ENCODE data around the gene NFAM1.

Gene NFAM1

GRCh38 chr22:42416671-42417230, 15.5 kb downstream of the NFAM1 start:
- DNase-seq (ENCODE audit: low spot score) (no peak), FAIRE-seq (no peak)

DNA sequence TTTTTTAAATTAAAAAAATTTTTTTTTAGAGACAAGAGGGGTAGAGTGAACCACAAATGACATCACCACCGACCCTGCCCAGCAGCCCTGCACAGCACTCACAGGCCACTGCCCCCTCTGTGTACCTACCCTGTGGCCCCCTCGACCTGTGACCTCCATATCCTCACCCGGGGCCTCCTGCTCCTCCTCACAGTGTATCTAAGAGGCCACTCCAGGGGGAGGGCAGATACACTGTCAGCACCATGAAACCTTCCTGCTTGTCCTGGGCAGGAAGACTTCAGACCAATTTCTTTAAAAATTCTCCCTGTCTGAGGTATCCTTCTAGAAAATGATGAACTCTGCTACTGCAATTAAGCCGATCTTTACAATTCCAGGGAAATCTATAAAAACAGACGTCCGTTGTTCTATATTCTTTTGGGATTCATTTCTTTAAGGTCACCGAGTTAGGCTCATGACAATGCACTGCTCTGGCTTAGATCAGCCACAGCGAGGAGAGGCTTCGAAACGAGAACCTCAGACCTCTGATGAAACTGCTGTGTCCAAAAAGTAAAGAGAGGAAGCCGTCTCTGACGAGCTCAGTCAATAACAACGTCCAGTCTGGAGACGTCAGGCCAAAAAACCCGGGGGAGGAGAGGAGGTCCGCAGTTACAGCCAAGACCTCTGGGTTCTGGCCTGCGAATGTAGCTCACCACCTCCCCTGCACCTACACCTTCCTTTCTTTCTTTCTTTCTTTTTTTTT, 17.5 kb downstream of the NFAM1 start:
- FAIRE-seq (no peak), DNase-seq (ENCODE audit: low spot score) (no peak)

- FAIRE-seq: no peak
- no peak for DNase-seq (ENCODE audit: low spot score)
These were observed 18.2 kb downstream of the NFAM1 start for GRCh38 chr22:42414021-42414420.

DNA sequence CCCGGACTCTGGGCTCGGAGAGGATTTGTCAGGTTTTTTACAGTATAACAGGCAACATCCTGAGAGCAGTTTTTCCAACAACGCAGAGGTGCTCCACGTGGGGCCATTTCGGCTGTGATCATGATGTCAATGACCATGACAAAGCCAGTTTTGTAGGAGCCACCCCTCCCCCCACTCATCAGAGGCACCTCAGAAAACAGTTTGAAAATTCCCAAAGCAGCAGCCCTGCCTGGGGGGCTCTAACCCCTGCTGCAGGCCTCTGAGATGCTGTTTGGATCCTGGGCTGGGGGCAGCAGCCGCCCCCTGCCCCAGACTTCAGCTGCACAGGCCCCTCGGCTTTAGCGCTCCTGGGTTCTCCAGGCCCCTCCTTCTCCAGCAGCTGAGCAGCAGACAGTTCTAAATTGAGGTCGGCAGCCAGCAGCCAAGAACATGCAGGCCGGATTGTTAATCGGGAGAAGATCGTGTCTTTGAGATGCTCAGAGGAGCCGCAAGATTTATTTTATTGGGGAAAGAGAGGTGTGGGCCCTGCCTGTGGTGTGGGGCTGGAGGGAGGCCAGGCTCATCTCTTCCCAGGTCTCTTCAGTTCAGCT, 19.4 kb downstream of the NFAM1 start:
- DNase-seq (ENCODE audit: low spot score): no peak
- FAIRE-seq: no peak

- no peak for DNase-seq (ENCODE audit: low spot score)
These were observed 21.5 kb downstream of the NFAM1 start for GRCh38 chr22:42410708-42411107.

GRCh38 chr22:42408810-42409529, 23.2 kb downstream of the NFAM1 start:
- DNase-seq (ENCODE audit: low spot score): no peak
- no peak for FAIRE-seq

More at GRCh38 chr22:42410708-42411107, 21.5 kb downstream of the NFAM1 start:
- no peak for FAIRE-seq

GRCh38 chr22:42408276-42408675, 23.9 kb downstream of the NFAM1 start:
- FAIRE-seq: no peak
- no peak for DNase-seq (ENCODE audit: low spot score)

DNA sequence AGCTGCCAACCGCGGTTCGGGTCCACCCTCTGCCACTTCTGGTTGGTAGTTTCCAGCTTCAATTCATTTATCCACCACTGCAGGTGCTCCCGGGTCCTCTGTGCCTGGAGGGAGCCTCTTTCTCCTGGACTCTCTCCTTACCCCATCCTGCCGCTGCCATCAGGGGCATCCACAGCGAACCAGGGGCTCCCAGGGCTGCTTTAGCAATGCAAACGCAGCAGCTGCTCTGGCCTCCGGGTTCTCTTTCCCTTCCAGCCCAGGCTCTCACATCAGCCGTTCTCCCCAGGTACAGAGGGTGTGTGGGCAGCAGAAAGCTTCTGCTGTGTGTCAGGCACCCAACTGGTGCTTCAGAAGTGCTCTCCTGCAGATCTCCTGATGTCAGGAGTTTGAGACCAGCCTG, 27.9 kb downstream of the NFAM1 start:
- DNase-seq (ENCODE audit: low spot score): no peak
- FAIRE-seq: no peak

- no peak for FAIRE-seq
- DNase-seq (ENCODE audit: low spot score): no peak
These were observed 30.5 kb downstream of the NFAM1 start for GRCh38 chr22:42401535-42402334.

DNA sequence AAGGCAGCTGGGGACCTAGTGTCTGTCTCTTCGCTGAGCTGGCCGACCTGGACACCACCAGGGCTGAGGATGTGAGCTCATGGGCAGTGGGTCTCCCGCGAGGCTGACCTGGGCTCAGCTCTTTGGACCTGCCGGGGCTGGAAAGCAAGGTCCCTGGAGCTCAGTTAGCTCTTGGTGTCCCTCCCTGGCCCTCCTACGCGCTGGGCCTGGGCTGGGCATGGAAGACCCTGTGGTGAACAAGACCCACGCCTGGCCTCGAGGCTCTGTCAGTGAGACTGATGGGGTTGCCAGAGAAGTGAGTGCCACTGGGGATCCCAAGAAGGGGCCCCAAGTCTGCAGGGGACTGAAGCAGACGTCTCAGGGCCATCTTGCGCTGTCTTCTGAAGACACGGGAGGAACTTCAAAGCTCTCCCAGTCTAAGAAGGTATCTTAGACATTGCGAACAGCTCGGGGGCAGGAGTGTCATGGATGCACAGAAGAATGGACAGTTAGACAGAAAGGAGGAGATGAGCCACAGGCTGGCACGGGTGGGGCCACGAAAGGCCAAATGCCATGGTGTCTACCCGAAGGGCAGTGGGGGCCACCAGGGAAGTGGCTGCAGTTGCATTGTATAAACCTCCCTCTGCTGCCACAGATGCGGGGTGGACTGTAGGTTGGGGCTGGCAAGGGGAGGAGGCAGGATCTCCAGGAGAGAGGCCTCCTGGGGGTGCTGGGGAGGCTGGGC, 31.2 kb downstream of the NFAM1 start:
- FAIRE-seq (no peak), DNase-seq (ENCODE audit: low spot score) (no peak)

- FAIRE-seq (no peak), DNase-seq (ENCODE audit: low spot score) (no peak)
These were observed 32.6 kb downstream of the NFAM1 start for GRCh38 chr22:42399315-42400271.

DNA sequence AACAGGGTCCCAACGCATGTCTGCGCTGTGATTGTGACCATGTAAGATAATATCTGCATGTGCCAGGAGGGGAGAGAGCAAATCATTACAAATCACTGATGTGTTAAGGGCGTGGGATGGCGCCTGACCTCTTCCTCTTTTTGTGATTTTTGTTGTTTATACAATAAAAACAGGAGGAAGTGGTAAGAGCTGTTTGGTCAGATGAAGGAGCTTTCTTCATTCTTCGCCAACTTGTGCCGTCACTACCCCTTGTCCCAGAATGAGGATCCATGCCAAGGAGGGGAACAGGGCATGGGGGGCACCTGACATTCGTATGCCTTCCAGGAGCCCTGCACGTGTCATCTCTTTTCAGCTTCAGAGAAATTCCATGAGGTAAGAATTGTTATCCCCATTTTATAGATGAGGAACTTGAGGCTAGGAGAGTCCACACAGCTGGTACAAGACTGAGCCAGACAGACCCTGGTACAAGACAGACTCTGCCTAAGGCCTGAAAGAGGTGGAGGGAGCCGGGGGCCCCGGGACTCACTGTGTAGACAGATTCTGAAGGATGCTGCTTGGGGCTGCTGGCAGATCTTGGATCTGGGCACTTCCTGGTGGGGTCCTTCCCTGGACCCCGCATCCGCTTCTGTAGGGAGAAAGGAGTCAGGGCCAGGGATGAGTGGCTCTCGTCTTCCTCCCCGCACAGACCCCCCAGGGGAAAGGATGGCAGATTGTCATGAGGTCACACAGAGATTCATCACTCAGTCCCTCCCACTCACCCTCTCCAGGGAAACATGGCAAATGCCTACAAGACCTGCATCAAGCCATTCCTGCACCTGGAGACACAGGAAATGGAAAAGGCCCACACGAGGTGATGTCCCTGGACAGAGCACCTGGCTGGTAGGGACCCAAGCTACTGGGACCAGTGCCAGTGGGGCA, 34.6 kb downstream of the NFAM1 start:
- no peak for DNase-seq (ENCODE audit: low spot score)
- FAIRE-seq: no peak

- DNase-seq (ENCODE audit: low spot score) (no peak), FAIRE-seq (no peak)
These were observed 35.4 kb downstream of the NFAM1 start for GRCh38 chr22:42396621-42397331.

GRCh38 chr22:42389143-42389542, 43.1 kb downstream of the NFAM1 start:
- FAIRE-seq: no peak

DNA sequence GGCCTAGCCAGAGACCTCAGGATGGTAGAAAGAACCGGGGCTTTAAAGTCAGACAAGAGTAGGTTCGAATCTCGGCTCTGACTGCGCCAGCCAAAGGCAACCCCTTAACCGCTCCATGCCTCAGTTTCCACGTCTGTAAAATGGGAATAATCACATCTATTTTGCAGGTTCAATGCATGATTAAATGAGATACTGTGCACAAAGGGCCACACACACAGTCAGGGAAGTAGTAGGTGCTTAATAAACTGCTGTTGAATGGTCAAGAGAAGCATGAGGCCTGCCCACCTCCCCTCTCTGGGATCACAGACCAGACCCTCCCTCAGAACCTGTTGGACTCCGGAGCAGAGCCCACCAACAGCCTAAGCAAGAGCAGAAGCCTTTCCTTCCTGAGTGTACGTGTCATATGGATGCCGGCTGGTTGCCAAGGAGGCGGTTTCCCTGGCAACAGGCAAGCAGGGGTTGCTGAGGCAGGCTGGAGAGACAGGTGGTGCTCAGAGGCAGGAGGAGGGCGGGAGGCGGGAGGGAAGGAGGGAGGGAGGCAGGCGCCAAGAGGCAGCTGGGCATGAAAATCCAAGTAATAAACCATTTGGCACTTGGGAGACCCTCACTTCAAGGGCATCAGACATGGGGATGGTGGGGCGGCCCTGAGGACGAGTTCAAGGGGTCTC, 43.9 kb downstream of the NFAM1 start:
- DNase-seq (ENCODE audit: low spot score) (peak; percentile 42), FAIRE-seq (no peak)

More at GRCh38 chr22:42389143-42389542, 43.1 kb downstream of the NFAM1 start:
- no peak for DNase-seq (ENCODE audit: low spot score)

DNA sequence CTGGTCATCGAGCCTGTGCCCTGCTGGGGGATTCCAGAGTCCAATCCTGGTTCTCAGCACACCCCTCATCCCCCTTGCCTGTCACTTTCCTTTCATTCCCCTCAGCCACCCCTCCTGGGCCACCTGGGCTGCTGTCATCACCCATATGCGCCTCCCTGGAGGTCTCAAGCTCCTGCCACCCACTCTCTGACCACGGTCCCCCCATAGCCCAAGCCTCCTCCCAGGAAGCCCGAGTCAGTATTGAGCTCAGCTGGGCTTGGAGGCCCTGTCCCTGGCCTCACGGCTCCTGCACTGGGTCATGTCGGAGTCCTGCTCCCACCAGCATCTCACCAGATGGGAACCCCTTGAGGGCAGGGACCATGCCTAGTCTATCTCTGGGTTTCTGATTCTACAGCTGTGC, 44.6 kb downstream of the NFAM1 start:
- FAIRE-seq: no peak
- DNase-seq (ENCODE audit: low spot score): no peak

GRCh38 chr22:42385696-42386095, 46.5 kb downstream of the NFAM1 start:
- FAIRE-seq: no peak

More at GRCh38 chr22:42385696-42386095, 46.5 kb downstream of the NFAM1 start:
- DNase-seq (ENCODE audit: low spot score): no peak

Measured in urothelium cell line (cell line).